IPS-18c (cell line): Measurements from ENCODE around the gene WFDC11.
"Not testable (repeated sequence)": the region's sequence is repeated elsewhere in the genome, so short reads cannot be mapped to it uniquely, and the experiment has no call there.

Experiments
- H3K4me3 ChIP-seq: 2 replicates; pipeline ENCODE4 v1.7.0; 2013; ENCODE audit warnings: low read depth, mild to moderate bottlenecking, low read length, moderate library complexity; ENCODE audit not compliant: insufficient read depth
- H3K9me3 ChIP-seq: one replicate; pipeline ENCODE4 v1.6.1; 2013; ENCODE audit warnings: mild to moderate bottlenecking, low read length, moderate library complexity; ENCODE audit not compliant: control insufficient read depth, insufficient read depth

The WFDC11 gene

DNA sequence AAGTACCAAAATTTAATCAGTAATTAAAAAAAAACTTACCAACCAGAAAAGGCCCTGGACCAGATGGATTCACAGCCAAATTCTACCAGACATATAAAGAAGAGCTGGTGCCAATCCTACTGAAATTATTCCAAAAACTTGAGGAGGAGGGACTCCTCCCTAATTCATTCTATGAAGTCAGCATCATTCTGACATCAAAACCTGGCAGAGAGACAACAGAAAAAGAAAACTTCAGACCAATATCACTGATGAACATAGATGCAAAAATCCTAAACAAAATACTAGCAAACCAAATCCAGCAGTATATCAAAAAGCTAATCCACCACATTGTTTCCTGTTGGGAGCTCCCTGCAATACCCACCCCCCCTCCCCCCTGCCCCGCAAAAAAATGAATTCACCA, at the start of gene WFDC11:
WFDC11 (minus strand) TSS at position 101 of the 400 bp plus-strand sequence. CDS start 19,639 bp downstream, outside the sequence.
- Histone ChIP-seq H3K4me3 (no peak within 1 kb of the TSS), H3K9me3 (no peaks in the 10 kb centered on the region)

DNA sequence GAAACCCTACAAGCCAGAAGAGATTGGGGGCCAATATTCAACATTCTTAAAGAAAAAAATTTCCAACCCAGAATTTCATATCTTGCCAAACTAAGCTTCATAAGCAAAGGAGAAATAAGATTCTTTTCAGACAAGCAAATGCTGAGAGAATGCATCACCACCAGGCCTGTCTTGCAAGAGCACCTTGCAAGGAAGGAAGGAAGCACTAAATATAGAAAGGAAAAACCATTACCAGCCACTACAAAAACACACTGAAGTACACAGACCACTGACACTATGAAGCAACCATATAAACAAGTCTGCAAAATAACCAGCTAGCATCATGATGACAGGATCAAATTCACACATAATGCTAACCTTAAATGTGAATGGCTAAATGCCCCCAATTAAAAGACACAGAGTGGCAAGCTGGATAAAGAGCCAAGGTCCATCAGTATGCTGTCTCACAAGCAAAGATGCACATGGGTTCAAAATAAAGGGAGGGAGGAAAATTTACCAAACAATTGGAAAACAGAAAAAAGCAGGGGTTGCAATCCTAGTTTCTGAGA, 46.2 kb upstream of the WFDC11 start:
- H3K9me3 ChIP-seq, H3K4me3 ChIP-seq: not testable (repeated sequence)

DNA sequence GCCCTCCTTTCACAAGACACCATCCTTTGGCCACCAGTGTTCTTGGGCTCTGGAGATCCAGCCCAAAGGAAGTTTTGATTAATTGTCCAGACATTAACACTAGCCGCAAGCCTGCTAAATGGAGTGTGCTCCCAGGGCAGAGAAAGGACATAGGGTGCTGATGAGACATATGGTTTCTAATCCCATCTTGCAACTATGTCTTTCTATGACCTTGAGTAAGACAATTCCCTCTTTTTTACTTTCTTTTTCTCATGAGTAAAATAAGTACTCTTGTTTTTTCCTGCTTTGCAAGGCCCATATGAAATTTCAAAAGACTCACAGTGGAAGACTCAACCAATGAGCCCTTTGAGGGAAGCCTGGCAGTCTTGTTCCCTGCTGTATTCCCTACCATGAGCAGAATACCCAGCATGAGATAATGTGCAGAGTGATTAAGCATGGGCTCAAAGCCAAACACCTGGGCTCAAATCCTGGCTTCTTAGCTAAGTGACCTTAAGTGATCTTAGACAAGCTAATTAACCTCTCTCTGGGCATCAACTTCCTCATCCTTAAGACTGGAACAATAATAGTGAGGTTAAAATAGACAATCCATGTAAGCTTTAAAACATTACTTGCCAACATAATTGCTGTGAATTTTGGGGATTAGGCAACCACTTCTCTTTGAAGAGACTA, 35.1 kb upstream of the WFDC11 start, which contains the start of gene WFDC10B:
WFDC10B (minus strand) TSS at position 51 of the 669 bp plus-strand sequence. CDS start 19,027 bp downstream, outside the sequence.
- Histone ChIP-seq H3K9me3 (peaks cover 2% of the 10 kb centered on the region), H3K4me3 (no peak within 1 kb of the TSS)

DNA sequence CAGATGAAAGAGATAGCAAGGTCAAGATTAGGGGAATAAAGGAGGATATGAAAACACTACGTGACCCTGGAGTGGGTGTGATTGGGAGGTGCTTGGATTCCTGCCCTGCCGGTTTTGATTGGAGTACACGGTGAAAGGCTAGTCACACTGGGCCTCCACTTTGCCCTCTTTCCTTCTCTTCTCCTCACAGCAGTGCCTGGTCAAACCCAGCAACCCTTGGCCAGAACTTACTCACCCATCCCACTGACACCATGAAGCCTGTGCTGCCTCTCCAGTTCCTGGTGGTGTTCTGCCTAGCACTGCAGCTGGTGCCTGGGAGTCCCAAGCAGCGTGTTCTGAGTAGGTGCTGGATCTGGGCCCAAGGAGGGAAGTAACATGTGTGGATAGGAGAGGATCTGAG, 31.8 kb upstream of the WFDC11 start, which contains the start of gene WFDC13:
WFDC13 (plus strand) TSS at position 166 of the 400 bp plus-strand sequence; CDS start at position 252, 86 bp downstream.
- H3K9me3 ChIP-seq = no peaks in the 10 kb centered on the region
- no peak within 1 kb of the TSS for H3K4me3 ChIP-seq

DNA sequence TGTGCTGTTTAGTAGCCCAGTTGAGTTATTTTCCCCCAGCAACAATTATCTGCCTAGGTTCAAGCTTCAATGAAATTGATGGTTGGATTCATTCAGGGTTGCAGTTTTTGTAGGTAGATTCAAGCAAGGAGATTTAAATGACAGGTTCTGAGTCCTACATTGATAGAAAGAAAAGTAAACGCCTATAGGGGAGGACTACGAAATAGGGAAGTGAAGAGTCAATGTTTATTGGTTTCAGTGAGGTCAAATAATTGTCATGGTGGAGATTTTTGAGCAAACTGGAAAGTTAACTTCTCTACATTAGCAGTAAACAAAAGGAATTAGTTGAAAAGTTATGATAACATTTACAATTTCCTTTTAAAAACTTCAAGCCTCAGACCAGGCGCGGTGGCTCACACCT, 31.1 kb upstream of the WFDC11 start:
- Histone ChIP-seq H3K9me3 (no peaks in the 10 kb centered on the region), H3K4me3 (no peak overlapping the region)

DNA sequence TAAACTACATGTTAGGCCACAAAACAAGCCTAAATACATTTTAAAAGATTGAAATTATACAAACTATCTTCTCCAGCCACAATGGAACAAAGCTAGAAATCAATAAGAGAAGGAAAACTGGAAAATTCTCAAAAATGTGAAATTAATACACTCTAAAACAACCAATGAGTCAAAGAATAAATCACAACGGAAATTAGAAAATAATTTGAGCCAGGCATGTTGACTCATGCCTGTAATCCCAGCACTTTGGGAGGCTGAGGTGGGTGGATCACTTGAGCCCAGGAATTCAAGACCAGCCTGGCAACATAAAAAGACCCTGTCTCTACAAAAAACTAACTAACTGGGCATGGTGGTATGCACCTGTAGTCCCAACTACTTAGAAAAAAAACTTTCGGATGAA, 25.5 kb upstream of the WFDC11 start:
- Histone ChIP-seq H3K4me3 (no peak overlapping the region), H3K9me3 (peaks cover 6% of the 10 kb centered on the region)

DNA sequence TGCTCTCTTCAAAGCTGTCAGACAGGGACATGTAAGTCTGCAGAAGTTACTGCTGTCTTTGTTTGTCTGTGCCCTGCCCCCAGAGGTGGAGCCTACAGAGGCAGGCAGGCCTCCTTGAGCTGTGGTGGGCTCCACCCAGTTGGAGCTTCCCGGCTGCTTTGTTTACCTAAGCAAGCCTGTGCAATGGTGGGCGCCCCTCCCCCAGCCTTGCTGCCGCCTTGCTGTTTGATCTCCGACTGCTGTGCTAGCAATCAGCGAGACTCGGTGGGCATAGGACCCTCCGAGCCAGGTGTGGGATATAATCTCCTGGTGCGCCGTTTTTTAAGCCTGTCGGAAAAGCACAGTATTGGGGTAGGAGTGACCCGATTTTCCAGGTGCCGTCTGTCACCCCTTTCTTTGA, 23.3 kb upstream of the WFDC11 start:
- H3K4me3 ChIP-seq, H3K9me3 ChIP-seq: not testable (repeated sequence)

DNA sequence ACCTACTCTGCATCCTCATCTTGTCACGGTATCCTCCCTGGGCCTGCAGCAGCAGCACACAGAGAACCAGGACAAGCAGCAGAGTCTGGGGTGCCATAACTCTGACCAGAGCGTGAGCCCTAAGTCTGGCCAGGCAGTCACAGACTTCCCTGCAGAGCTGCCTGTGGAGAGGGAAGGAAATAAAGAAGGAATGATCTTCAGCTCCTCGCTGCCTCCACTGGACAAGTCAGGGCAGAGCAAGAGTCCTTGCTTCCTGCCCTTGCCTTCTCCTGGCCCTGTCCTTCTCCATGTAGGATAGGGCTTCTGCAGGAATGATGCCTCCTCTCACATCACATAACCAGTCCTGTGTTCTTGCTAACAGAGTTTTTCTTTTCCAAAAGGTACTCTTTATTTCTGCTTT, 15.9 kb upstream of the WFDC11 start:
- Histone ChIP-seq H3K9me3 (no peaks in the 10 kb centered on the region), H3K4me3 (no peak overlapping the region)

DNA sequence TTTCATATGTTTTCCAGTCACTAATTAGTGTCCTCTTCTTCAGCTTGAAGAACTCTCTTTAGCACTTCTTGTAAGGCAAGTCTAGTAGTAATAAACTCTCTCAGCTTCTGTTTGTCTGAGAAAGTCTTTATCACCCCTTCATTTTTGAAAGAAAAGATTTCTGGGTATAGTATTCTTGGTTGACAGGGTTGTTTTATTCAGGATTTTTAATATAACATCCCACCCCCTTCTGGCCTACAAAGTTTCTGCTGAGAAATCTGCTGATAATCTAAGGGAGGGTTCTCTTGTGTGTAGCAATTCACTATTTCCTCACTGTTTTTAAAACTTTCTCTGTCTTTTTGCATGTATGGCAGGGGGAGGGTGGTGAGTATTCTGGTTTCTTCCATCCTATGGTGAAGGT, 9.6 kb upstream of the WFDC11 start:
- Histone ChIP-seq H3K9me3 (peaks cover 3% of the 10 kb centered on the region), H3K4me3 (no peak overlapping the region; the same call in 1 of the 2 replicates)

DNA sequence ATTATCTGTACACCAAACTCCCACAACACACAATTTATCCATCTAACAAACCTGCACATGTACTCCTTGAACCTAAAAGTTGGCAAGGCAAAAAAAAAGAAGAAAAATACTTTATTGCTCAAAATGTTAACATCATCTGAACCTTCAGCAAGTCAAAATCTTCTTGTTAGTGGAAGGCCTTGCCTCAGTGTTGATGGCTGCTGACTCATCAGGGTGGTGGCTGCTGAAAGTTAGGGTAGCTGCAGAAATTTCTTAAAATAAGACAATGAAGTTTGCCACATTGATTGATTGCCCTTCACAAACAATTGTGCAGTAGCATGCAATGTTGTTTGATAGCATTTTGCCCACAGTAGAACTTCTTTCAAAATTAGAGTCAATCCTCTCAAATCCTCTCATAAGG, 2.7 kb upstream of the WFDC11 start:
- no peaks in the 10 kb centered on the region for H3K9me3 ChIP-seq
- no peak overlapping the region for H3K4me3 ChIP-seq

DNA sequence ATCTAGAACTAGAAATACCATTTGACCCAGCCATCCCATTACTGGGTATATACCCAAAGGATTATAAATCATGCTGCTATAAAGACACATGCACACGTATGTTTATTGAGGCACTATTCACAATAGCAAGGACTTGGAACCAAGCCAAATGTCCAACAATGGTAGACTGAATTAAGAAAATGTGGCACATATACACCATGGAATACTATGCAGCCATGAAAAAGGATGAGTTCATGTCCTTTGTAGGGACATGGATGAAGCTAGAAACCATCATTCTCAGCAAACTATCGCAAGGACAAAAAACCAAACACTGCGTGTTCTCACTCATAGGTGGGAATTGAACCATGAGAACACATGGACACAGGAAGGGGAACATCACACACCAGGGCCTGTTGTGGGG, 13.0 kb downstream of the WFDC11 start:
- H3K9me3 ChIP-seq, H3K4me3 ChIP-seq: not testable (repeated sequence)

DNA sequence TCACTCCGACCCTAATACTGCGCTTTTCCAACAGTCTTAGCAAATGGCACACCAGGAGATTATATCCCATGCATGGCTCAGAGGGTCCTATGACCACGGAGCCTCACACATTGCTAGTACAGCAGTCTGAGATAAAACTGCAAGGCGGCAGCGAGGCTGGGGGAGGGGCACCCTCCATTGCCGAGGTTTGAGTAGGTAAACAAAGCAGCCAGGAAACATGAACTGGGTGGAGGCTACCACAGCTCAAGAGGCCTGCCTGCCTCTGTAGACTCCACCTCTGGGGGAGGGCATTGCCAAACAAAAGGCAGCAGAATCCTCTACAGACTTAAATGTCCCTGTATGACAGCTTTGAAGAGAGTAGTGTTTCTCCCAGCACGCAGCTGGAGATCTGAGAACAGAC, 18.3 kb downstream of the WFDC11 start:
- H3K4me3 ChIP-seq, H3K9me3 ChIP-seq: not testable (repeated sequence)

DNA sequence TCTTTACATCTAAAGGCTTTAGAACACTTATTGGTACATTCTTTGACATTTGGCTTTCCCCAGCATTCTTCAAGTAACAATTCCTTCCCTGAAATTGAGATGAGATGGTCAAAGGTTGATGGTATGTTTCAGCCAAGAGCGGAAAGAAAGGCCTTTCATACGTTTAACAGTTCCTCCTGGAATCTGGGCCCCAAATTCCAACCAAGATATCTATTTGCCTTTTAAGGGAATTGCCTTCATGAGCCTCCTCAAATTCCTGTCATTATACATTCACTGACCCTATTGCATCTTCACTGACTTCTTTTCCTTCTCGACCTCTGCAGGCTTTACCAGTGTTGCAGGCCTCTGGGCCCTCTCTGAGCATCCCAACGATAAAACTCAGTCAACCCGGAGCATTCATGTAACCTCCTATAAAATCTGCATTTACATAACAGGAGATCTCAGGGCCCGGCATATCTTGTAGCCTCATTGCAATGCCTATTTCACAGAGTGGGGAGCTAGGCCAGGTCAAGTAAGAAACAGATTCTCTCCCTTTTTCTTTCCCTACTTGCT, 20.7 kb downstream of the WFDC11 start:
- Histone ChIP-seq H3K4me3 (no peak overlapping the region), H3K9me3 (peaks cover 3% of the 10 kb centered on the region)

DNA sequence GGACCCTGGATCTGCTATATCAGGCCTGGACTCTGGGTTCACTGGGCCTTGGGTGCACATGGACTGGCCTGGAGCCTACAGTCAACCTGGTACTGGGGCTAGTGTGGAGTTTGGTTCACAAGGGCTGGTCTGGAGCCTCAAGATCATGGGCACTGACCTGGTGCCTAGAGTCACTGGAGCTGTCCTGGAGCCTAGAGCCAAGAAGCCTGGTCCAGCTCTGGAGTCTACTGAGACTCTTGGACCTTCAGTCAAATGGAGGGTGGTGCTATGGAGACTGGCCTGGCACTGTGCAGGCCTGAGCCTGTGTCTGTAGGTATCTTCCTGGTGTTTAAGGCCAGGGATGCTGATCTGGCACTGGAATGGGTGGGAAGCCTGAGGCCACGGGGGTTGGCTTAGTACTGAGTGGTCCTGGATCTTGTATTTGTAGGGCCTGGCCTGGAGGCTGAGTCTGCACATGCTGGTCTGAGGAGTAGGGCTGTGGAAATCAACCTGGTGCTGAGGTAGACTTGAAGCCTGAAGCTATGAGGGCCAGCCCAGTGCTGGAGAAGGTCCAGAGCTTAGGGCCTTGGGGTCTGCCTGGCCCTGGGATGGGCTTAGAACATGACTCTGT, 22.5 kb downstream of the WFDC11 start:
- peaks cover 3% of the 10 kb centered on the region for H3K9me3 ChIP-seq
- no peak overlapping the region; the same call in 1 of the 2 replicates for H3K4me3 ChIP-seq

DNA sequence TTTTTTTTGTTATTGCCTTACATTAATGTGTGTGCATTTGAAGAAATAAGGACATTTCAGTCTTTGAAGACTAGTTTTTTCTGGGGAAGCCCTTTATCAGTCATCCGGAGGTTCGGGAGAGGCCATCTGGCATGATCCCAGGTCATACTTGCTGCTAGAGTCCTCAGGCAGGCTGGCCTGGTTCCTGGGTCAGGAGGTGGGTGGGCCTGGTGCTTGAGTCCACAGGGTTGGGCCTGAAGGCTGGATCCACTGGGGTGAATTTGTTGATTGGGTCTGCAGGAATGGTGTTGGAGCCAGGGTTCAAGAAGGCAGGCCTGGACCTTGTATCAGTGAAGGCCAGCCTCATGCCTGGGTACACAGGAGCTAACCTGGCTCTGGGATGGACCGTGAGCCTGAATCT, 23.2 kb downstream of the WFDC11 start:
- Histone ChIP-seq H3K9me3 (peaks cover 3% of the 10 kb centered on the region), H3K4me3 (no peak overlapping the region; the same call in 1 of the 2 replicates)

DNA sequence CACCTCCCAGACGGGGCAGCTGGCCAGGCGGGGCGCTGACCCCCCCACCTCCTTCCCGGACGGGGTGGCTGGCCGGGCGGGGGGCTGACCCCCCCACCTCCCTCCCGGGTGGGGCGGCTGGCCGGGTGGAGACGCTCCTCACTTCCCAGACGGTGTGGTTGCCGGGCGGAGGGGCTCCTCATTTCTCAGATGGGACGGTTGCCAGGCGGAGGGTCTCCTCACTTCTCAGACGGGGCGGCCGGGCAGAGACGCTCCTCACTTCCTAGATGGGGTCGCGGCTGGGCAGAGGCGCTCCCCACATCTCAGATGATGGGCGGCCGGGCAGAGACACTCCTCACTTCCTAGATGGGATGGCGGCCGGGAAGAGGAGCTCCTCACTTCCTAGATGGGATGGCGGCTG, 24.2 kb downstream of the WFDC11 start:
- H3K4me3 ChIP-seq, H3K9me3 ChIP-seq: not testable (repeated sequence)

DNA sequence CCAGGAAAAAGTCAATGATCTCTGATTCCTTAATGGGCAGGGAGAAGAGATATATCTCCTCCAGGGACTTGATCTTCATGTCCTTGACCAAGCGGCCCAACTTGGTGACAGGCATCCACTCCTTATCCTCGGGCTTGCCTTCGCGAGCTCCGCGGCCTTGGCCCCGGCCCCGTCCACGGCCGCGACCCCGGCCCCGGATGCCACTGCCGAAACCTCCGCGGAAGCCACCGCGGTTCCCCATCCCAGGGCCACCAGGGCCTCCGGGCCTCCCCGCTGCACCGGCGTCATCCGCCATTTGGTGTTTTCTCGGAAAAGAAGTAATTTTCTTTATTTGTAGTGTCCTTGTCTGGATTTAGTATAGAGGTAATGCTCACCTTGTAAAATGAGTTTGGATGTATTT, 29.0 kb downstream of the WFDC11 start:
- H3K9me3 ChIP-seq, H3K4me3 ChIP-seq: not testable (repeated sequence)

DNA sequence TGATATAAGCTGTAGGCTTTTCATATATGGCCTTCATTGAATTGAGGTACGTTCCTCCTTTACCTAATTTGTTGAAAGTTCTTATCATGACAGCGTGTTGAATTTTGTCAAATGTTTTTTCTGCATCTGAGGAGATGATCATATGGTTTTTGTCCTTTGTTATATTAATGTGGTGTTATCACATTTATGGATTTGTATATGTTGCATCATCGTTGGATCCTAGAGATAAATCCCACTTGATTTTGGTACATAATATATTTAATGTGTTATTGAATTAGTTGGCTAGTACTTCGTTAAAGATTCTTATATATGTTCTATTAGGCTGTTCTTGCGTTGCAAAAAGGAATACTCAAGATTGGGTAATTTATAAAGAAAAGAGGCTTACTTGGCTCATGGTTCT, 30.4 kb downstream of the WFDC11 start:
- Histone ChIP-seq H3K4me3 (no peak overlapping the region), H3K9me3 (no peaks in the 10 kb centered on the region)
